Prostate gland (tissue), 2 donors: ENCODE measurements around the gene FAM184B. TPM values are rescaled to one million over a fixed set of nuclear protein-coding genes. Genes with fewer than 3 reads are reported as not detected.

Experiments used
- DNase-seq: peaks from one replicate; pipeline ENCODE4 v3.0.0-alpha.2; 2019; ENCODE audit warnings: low spot score
- H3K27ac ChIP-seq, 2 donors: fragments of 200-600 bp; sonication (generic); 2 replicates each; pipeline ENCODE4 v1.5.1; 2017 to 2019
- H3K27me3 ChIP-seq: fragments of 200-600 bp; sonication (generic); replicated peaks from 2 replicates; pipeline ENCODE4 v1.5.1; 2019; ENCODE audit not compliant: insufficient read depth
- H3K36me3 ChIP-seq, 2 donors: fragments of 200-600 bp; sonication (generic); 1 replicate in 1 of 2; 2 replicates in 1 of 2; pipeline versions ENCODE4 v1.5.1 to v1.8.1; 2017 to 2019
- H3K4me1 ChIP-seq: fragments of 200-600 bp; sonication (generic); replicated peaks from 2 replicates; pipeline ENCODE4 v1.5.1; 2019
- H3K4me3 ChIP-seq, 2 donors: fragments of 200-600 bp; sonication (generic); 2 replicates each; pipeline ENCODE4 v1.5.1; 2017 to 2019
- H3K9me3 ChIP-seq: fragments of 200-600 bp; sonication (generic); 2 replicates; pipeline ENCODE4 v1.5.1; 2017
- CTCF ChIP-seq, 4 experiments: fragments of 200-600 bp in 2 of 4; fragments of 450-650 bp in 2 of 4; sonication (generic) in 2 of 4; IDR thresholded peaks; 1 replicate in 3 of 4; 2 replicates in 1 of 4; pipeline ENCODE4 v1.5.1; 2016 to 2019; ENCODE audit warnings: antibody characterized with exemption in 4 of 4, mild to moderate bottlenecking in 2 of 4, moderate library complexity in 2 of 4
- POLR2A ChIP-seq: fragments of 450-650 bp; IDR thresholded peaks from one replicate; pipeline ENCODE4 v1.6.1; 2016; ENCODE audit warnings: antibody characterized with exemption, mild to moderate bottlenecking
- POLR2AphosphoS5 ChIP-seq: sonication (generic); formaldehyde crosslinking; IDR thresholded peaks from one replicate; pipeline ENCODE4 v1.6.1; 2017; ENCODE audit warnings: antibody characterized with exemption
- WGBS: methylation state at CpG from one replicate; pipeline ENCODE4 v1.1.5; 2018; 5-methylcytosine and 5-hydroxymethylcytosine counted together
- intact Hi-C: fragments of 100-400 bp; cut with DNase I; formaldehyde crosslinking; loops from one replicate; pipeline ENCODE4 v1.14.2; 2022
- total RNA-seq, 2 donors: library from RNA; depleted of rRNA; stranded (reverse); fragments of >200 nt; gene quantifications; one replicate each; pipeline ENCODE4 v1.1.0, GENCODE V29; 2016

Gene FAM184B
- total RNA-seq, 2 donors from 2014 or later, result 0.09 to 0.34 TPM

DNA sequence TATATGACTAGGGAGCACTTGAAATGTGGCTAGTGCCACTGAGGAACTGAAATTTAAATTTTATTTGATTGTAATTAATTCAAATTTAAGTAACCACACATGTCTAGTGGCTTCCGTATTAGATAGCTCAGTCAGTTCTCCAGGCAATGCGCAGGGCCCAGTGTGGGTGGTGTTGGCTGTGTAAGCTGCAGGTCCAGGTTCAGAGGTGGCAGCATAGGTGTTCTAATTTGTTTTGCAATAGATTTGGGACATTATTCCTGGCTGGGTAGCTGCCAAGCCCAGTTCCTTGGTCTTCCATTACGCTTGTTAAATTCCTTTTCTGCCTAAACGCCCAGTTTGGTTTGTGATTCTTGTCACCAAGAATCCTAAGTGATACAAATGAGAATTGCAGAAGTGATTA, 79.5 kb downstream of the FAM184B start:
- DNase-seq, result no peak
- 78% methylated on average over 4 of the region's 4 CpGs for WGBS

GRCh38 chr4:17701138-17701839, 80.1 kb downstream of the FAM184B start:
- Histone ChIP-seq H3K9me3 (no peaks in the 10 kb centered on the region), H3K27me3 (no peaks in the 10 kb centered on the region), H3K4me1 (no peaks in the 10 kb centered on the region), H3K4me3 (no peak overlapping the region), H3K27ac (no peak overlapping the region), H3K36me3 (no peaks in the 10 kb centered on the region)
- intact Hi-C loops, result no loop called here
- no peak for DNase-seq
- TF ChIP-seq POLR2AphosphoS5 (no peak), POLR2A (no peak), CTCF (IDR thresholded peaks at IDR 0.05) (no peak)
- 91% methylated on average over 8 of the region's 8 CpGs for WGBS

More for the DNA sequence above, 79.5 kb downstream of the FAM184B start:
- no peaks in the 10 kb centered on the region for H3K4me1 ChIP-seq
- no peak overlapping the region for H3K27ac ChIP-seq
- no peak overlapping the region for H3K4me3 ChIP-seq
- no peaks in the 10 kb centered on the region for H3K36me3 ChIP-seq
- H3K27me3 ChIP-seq, result no peaks in the 10 kb centered on the region
- TF ChIP-seq POLR2A (no peak), POLR2AphosphoS5 (no peak), CTCF (IDR thresholded peaks at IDR 0.05) (no peak)
- intact Hi-C loops, result no loop called here
- H3K9me3 ChIP-seq, result no peaks in the 10 kb centered on the region

- intact Hi-C loops, result no loop called here
- no peaks in the 10 kb centered on the region for H3K4me1 ChIP-seq
- H3K4me3 ChIP-seq, result no peak overlapping the region
- no peak for DNase-seq
- H3K27ac ChIP-seq, result no peak overlapping the region
- TF ChIP-seq POLR2A (no peak), CTCF (IDR thresholded peaks at IDR 0.05) (no peak), POLR2AphosphoS5 (no peak)
- WGBS, result 73% methylated on average over 2 of the region's 2 CpGs
- H3K27me3 ChIP-seq, result no peaks in the 10 kb centered on the region
- no peaks in the 10 kb centered on the region for H3K36me3 ChIP-seq
- no peaks in the 10 kb centered on the region for H3K9me3 ChIP-seq
Observed at GRCh38 chr4:17699380-17699779, 82.0 kb downstream of the FAM184B start.

DNA sequence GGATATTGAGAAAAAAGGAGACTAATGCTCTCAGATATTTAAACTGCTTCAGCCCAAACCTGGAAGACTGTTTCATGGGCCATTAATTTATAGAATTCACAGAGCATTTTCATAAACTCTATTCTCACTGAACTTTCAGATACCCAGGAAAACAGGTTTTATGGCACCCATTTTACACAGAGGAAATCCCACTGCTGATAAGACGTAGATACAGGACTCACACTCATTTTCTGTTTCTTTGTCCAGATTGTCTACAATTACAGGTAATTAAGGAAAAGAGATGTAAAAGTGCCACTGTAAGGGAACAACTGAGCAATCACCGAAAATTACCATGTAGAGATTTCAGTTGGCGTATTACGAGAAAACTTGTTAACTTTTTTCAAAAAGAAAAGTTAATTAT, 83.3 kb downstream of the FAM184B start:
- TF ChIP-seq CTCF (IDR thresholded peaks at IDR 0.05) (no peak), POLR2AphosphoS5 (no peak), POLR2A (no peak)
- Histone ChIP-seq H3K27ac (no peak overlapping the region), H3K4me1 (no peaks in the 10 kb centered on the region), H3K27me3 (no peaks in the 10 kb centered on the region), H3K9me3 (no peaks in the 10 kb centered on the region), H3K4me3 (no peak overlapping the region), H3K36me3 (no peaks in the 10 kb centered on the region)
- WGBS, result 59% methylated on average over 4 of the region's 4 CpGs
- DNase-seq, result no peak
- intact Hi-C loops, result no loop called here

DNA sequence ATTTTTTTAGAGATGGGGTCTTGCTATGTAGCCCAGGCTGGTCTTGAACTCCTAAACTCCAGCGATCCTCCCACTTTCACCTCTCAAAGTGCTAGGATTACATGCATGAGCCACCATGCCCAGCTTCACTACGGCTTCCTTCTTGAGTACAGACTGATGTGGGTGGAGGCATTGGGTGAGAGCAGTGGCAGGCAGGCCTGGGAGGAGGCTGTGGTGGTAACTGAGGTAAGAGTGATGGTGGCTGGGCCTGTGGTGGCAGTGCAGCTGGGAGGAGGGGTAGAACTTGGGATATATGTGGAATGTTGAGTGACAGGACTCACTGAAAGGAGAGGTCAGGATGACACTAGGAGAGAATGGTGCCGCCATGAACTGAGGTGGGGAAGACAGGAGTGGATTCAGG, 86.1 kb downstream of the FAM184B start:
- intact Hi-C loops, result no loop called here
- Histone ChIP-seq H3K36me3 (no peaks in the 10 kb centered on the region), H3K27me3 (no peaks in the 10 kb centered on the region), H3K9me3 (no peaks in the 10 kb centered on the region), H3K4me3 (no peak overlapping the region), H3K27ac (no peak overlapping the region), H3K4me1 (no peaks in the 10 kb centered on the region)
- 96% methylated on average over 3 of the region's 3 CpGs for WGBS
- no peak for DNase-seq
- TF ChIP-seq CTCF (IDR thresholded peaks at IDR 0.05) (no peak), POLR2AphosphoS5 (no peak), POLR2A (no peak)
